ENCODE results near the gene DPP6.

The DPP6 gene

DNA sequence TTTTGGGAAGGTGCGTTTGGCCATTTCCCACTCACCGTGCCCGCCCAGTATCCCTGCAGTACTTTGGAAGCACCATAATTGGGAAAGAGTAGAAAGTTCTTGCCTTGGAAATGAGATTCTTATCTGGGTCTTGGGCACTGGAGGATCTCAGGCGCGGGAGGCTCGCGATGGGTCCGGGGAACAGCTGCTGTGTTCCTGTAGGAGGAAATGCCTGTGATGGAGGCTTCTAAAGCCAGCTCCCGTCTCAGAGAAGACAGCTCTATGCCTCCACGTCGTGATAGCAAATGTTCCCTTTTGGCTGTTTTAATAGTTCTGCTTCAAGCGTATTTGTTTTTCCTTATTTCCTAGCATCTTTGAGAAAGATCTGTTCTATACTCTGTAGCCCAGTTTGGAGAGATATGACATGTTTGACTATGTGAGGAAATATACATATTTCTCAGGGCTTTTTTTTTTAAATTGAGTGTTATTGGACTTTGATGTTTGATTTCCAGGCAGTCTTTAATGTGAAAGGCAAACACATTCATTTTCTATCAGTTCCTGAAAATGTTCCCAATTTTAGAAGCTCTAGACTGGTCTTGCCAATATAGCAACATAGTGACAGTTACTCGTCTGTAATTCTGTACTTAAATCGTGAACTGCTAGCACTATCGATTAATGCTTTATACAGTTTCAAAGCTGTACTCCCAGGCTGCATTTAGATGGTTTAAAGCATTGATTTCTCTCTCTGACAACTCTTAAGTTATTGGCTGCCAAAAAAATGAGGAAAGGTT lies 280.8 kb downstream of the DPP6 start:
- Histone ChIP-seq H3K36me3 (ENCODE audit: insufficient read depth, low read length) (no peaks in the 10 kb centered on the region), H2AFZ (ENCODE audit: low read length) (no peak overlapping the region), H3K79me2 (ENCODE audit: insufficient read depth, low read length) (no peaks in the 10 kb centered on the region), H3K9me2 (replicated peaks; ENCODE audit: low read depth, low read length) (no peaks in the 10 kb centered on the region), H3K9ac (ENCODE audit: low read depth, low read length, poor library complexity, severe bottlenecking) (no peak overlapping the region), H3K4me1 (ENCODE audit: insufficient read depth, low read length, poor library complexity, severe bottlenecking) (no peaks in the 10 kb centered on the region), H3F3A (ENCODE audit: low read depth) (no peaks in the 10 kb centered on the region), H4K20me1 (ENCODE audit: insufficient read depth, low read length, poor library complexity, severe bottlenecking) (no peaks in the 10 kb centered on the region), H3K4me3 (ENCODE audit: low read length, poor library complexity, severe bottlenecking) (no peak overlapping the region), H3K4me2 (ENCODE audit: low read depth, low read length, poor library complexity, severe bottlenecking) (no peak overlapping the region), H3K27me3 (ENCODE audit: insufficient read depth, low read length, poor library complexity, severe bottlenecking) (no peaks in the 10 kb centered on the region), H3K9me3 (ENCODE audit: insufficient read depth, low read depth, low read length) (no peaks in the 10 kb centered on the region; the same call in 1 of the 2 replicates)
- TF ChIP-seq, protein P1, sequence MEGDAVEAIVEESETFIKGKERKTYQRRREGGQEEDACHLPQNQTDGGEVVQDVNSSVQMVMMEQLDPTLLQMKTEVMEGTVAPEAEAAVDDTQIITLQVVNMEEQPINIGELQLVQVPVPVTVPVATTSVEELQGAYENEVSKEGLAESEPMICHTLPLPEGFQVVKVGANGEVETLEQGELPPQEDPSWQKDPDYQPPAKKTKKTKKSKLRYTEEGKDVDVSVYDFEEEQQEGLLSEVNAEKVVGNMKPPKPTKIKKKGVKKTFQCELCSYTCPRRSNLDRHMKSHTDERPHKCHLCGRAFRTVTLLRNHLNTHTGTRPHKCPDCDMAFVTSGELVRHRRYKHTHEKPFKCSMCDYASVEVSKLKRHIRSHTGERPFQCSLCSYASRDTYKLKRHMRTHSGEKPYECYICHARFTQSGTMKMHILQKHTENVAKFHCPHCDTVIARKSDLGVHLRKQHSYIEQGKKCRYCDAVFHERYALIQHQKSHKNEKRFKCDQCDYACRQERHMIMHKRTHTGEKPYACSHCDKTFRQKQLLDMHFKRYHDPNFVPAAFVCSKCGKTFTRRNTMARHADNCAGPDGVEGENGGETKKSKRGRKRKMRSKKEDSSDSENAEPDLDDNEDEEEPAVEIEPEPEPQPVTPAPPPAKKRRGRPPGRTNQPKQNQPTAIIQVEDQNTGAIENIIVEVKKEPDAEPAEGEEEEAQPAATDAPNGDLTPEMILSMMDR (conservative IDR thresholded peaks at IDR 0.05; ENCODE audit: low read length), result no peak
- TF ChIP-seq EZH2phosphoT487 (IDR thresholded peaks at IDR 0.05; ENCODE audit: borderline replicate concordance), result no peak

DNA sequence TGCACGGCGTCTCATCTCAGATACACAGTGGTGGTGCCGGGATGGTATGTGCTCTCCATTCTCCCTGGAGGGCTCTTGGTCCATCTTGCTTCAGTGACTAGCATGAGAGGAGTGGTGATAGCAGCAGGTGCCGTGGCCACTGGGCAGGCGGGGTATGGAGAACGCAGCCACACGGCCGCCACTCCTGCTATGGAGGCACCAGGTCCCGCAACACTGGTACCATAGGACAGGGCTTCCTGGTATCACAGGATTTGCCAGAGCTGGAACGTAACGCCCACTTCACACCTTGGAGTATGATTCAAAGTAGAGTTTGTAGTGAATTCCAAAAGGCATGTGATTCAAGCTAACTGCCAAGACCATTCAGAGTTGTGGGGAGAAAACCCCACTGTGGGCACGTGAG lies 284.1 kb downstream of the DPP6 start:
- Histone ChIP-seq H3K4me3 (ENCODE audit: low read length, poor library complexity, severe bottlenecking) (no peak overlapping the region), H3K9ac (ENCODE audit: low read depth, low read length, poor library complexity, severe bottlenecking) (no peak overlapping the region), H3K27me3 (ENCODE audit: insufficient read depth, low read length, poor library complexity, severe bottlenecking) (no peaks in the 10 kb centered on the region), H3F3A (ENCODE audit: low read depth) (no peaks in the 10 kb centered on the region), H3K4me1 (ENCODE audit: insufficient read depth, low read length, poor library complexity, severe bottlenecking) (no peaks in the 10 kb centered on the region), H3K36me3 (ENCODE audit: insufficient read depth, low read length) (no peaks in the 10 kb centered on the region), H4K20me1 (ENCODE audit: insufficient read depth, low read length, poor library complexity, severe bottlenecking) (no peaks in the 10 kb centered on the region), H3K79me2 (ENCODE audit: insufficient read depth, low read length) (no peaks in the 10 kb centered on the region), H2AFZ (ENCODE audit: low read length) (no peak overlapping the region), H3K9me2 (replicated peaks; ENCODE audit: low read depth, low read length) (no peaks in the 10 kb centered on the region), H3K4me2 (ENCODE audit: low read depth, low read length, poor library complexity, severe bottlenecking) (no peak overlapping the region), H3K9me3 (ENCODE audit: insufficient read depth, low read depth, low read length) (no peaks in the 10 kb centered on the region; the same call in 1 of the 2 replicates)
- TF ChIP-seq EZH2phosphoT487 (IDR thresholded peaks at IDR 0.05; ENCODE audit: borderline replicate concordance), result no peak
- TF ChIP-seq, protein P1 (conservative IDR thresholded peaks at IDR 0.05; ENCODE audit: low read length), result no peak

DNA sequence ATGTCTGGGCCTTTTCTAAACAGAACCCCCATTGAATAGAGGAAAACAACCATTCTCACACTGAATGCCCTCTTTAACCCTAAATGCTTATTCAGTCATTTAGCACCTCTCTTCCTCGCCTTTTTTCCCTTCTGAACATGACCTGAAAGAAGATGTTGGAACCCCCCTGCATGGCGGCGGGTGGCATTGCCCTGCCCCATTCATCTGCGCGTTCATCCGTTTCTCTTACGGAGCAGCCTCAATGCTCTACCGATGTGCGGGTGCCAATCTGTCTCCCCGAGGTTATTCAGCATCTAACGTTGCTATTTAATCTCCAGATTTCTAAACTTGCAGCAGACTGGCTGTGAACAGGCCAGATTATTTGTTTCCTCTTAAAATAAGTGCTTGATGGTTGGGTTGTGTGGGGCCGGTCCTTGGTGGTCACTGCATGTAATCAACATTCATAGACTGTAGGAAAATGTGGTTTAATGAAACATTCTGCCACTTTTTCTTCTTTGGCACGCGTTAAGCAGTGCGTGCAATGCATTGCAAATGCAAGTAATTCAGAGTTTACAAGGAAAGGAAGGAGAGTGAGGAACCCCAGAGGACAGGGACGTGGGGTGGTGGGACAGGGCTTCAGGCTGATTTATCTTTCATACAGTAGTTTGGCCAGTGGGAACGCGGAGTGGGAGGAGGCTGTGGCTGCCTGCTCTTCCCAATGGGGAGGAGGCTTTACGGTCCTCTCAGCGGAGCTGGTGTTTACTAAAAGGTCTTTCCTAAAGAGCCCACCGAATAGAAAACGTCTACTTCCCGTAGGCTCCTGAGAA lies 286.7 kb downstream of the DPP6 start:
- Histone ChIP-seq H3K4me3 (ENCODE audit: low read length, poor library complexity, severe bottlenecking) (no peak overlapping the region), H3K79me2 (ENCODE audit: insufficient read depth, low read length) (no peaks in the 10 kb centered on the region)

More for the DNA sequence above, 286.7 kb downstream of the DPP6 start:
- H3K4me2 ChIP-seq (ENCODE audit: low read depth, low read length, poor library complexity, severe bottlenecking), result no peak overlapping the region
- H3K9ac ChIP-seq (ENCODE audit: low read depth, low read length, poor library complexity, severe bottlenecking), result no peak overlapping the region
- no peaks in the 10 kb centered on the region for H3K9me2 ChIP-seq (replicated peaks; ENCODE audit: low read depth, low read length)
- H4K20me1 ChIP-seq (ENCODE audit: insufficient read depth, low read length, poor library complexity, severe bottlenecking), result no peaks in the 10 kb centered on the region
- H3K27me3 ChIP-seq (ENCODE audit: insufficient read depth, low read length, poor library complexity, severe bottlenecking), result no peaks in the 10 kb centered on the region
- H3K36me3 ChIP-seq (ENCODE audit: insufficient read depth, low read length), result no peaks in the 10 kb centered on the region
- H2AFZ ChIP-seq (ENCODE audit: low read length), result no peak overlapping the region
- H3K4me1 ChIP-seq (ENCODE audit: insufficient read depth, low read length, poor library complexity, severe bottlenecking), result no peaks in the 10 kb centered on the region
- no peaks in the 10 kb centered on the region for H3F3A ChIP-seq (ENCODE audit: low read depth)
- H3K9me3 ChIP-seq (ENCODE audit: insufficient read depth, low read depth, low read length), result no peaks in the 10 kb centered on the region; the same call in 1 of the 2 replicates
- TF ChIP-seq EZH2phosphoT487 (IDR thresholded peaks at IDR 0.05; ENCODE audit: borderline replicate concordance), result no peak

All from Loucy (cell line).